ENCODE data around the gene RAC3. TPM values are rescaled to one million over a fixed set of nuclear protein-coding genes. Genes with fewer than 3 reads are reported as not detected.

RAC3 gene
- total RNA-seq, 1 experiment from 2014 or later: 120 TPM

DNA sequence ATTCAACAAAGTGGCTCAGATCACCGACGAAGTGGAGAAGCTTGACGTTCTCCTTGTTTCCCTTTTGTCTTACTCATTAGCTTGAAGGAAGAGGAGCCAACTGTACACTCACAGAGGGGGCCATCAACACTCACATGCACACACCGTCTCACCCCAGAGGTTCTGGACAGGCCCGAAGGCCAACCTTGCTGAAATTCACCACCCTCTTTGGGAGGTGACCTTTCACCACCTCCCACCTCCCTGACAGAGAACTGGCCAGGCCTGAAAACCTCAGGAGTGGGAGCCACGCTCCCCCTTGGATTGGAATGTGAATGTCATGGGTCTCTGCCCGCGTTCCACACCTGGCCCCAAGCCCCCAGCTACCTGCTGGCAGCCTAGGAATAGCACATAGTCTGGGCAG is 4.0 kb downstream of the RAC3 start (continued):
- TF ChIP-seq ELF1 (IDR thresholded peaks at IDR 0.05; ENCODE audit: borderline replicate concordance, low read depth): no peak
- no peak for TF ChIP-seq SRF (IDR thresholded peaks at IDR 0.05; ENCODE audit: low read depth)
- TF ChIP-seq CBX3 (IDR thresholded peaks at IDR 0.05; ENCODE audit: low read depth): no peak
- no peak for TF ChIP-seq EZH2 (IDR thresholded peaks at IDR 0.05)
- no peak for TF ChIP-seq CEBPB (IDR thresholded peaks at IDR 0.05; ENCODE audit: low read depth)

DNA sequence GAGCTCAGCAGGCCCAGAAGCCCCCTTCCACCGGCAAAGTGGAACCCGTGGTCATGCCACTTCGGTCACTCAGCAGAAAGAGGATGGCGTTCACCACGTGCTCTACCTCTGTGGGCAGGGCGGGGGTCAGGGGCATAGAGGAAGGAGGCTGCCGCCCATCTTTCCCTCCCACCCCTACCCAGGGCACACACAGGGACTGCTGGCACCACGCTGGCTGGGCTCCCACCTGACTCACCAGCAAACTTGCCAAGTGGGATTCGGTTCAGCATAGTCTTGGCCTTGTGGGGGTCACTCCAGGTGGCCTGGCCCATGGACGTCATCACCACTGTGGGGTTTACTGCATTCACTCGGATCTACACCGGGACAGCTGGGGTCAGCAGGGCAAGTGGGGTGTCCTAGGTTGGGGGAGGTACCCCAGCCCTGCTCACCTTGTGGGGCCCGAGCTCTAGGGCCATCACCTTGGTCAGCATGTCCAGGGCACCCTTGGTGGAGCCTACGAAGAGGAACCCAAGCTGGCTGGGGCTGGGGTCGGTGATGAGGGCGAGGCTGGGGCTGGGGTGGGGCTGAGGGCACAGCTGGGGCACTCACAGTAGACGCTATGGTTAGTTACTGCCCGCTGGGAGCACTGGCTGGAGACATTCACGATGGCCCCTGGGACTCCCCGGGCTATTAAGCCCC is 4.6 kb downstream of the RAC3 start:
- CTCF ChIA-PET: interaction anchor here (4.8 kb wide), 1 partner anchor 14 kb away, joined by 57 read pairs; the partner anchor contains the start of genes CENPX and LRRC45
- Histone ChIP-seq H3K27me3 (ENCODE audit: insufficient read depth, low read length) (no peaks in the 10 kb centered on the region), H3K27ac (ENCODE audit: low read depth, low read length) (peak overlapping the region; percentile 91), H2AFZ (ENCODE audit: low read depth, low read length, poor library complexity, severe bottlenecking) (no peak overlapping the region), H3K4me3 (replicated peaks in 1 of 2; ENCODE audit: low read depth in 1 of 2, low read length in 2 of 2) (peak overlapping the region; percentile 92 to 93), H3K9ac (ENCODE audit: low read length) (peak overlapping the region; percentile 94), H3K9me3 (ENCODE audit: control insufficient read depth in 1 of 2, insufficient read depth in 1 of 2, low read depth in 1 of 2, low read length in 2 of 2) (no peaks in the 10 kb centered on the region), H3K9me2 (ENCODE audit: insufficient read depth) (no peaks in the 10 kb centered on the region), H3K4me2 (ENCODE audit: low read length) (peak overlapping the region; percentile 95), H3K36me3 (ENCODE audit: control insufficient read depth in 1 of 2, insufficient read depth in 2 of 2, low read length in 2 of 2) (peaks cover 0 to 12% of the 10 kb centered on the region in 2 experiments; a peak in 1 of 4 replicates), H4K20me1 (ENCODE audit: insufficient read depth) (no peaks in the 10 kb centered on the region), H3K79me2 (ENCODE audit: insufficient read depth, low read length) (peaks cover 28% of the 10 kb centered on the region; the same call in 1 of the 2 replicates), H3K4me1 (ENCODE audit: control insufficient read depth in 1 of 2, insufficient read depth in 2 of 2, low read length in 2 of 2) (peaks cover 18 to 52% of the 10 kb centered on the region in 2 experiments)
- RAD21 ChIA-PET (ENCODE audit: low non-redundant PET in 1 of 2, low total read pairs in 2 of 2, uncharacterized antibody in 2 of 2, unreplicated experiment in 2 of 2): no interaction called here
- TF ChIP-seq YY1 (IDR thresholded peaks at IDR 0.05; ENCODE audit: extremely low read depth, insufficient replicate concordance, low read depth, low read length): no peak
- no peak for TF ChIP-seq ZNF274 (IDR thresholded peaks at IDR 0.05; ENCODE audit: low read depth, low read length)
- no peak for TF ChIP-seq CBX3 (IDR thresholded peaks at IDR 0.05; ENCODE audit: low read depth)
- TF ChIP-seq FOSL1 (IDR thresholded peaks at IDR 0.05; ENCODE audit: low read depth): no peak
- TF ChIP-seq, protein P1, sequence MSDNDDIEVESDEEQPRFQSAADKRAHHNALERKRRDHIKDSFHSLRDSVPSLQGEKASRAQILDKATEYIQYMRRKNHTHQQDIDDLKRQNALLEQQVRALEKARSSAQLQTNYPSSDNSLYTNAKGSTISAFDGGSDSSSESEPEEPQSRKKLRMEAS (IDR thresholded peaks at IDR 0.05): no peak
- TF ChIP-seq EZH2phosphoT487 (IDR thresholded peaks at IDR 0.05; ENCODE audit: borderline replicate concordance): no peak
- TF ChIP-seq ZBTB33 (IDR thresholded peaks at IDR 0.05; ENCODE audit: extremely low read depth, insufficient replicate concordance, low read length): no peak
- TF ChIP-seq ATF3 (IDR thresholded peaks at IDR 0.05): no peak
- no peak for TF ChIP-seq POLR2A (IDR thresholded peaks at IDR 0.05; ENCODE audit: borderline replicate concordance, extremely low read depth, insufficient read depth, insufficient read length)
- no peak for DNase-seq (ENCODE audit: low read depth, low spot score)
- no peak for ATAC-seq
- intact Hi-C loops (cut with micrococcal nuclease): loop anchor here (2.0 to 10.0 kb wide), 3 partner anchors 63 to 379 kb away; partner anchors contain the start of genes FASN, HEXD and OGFOD3
- POLR2A ChIA-PET: interaction anchor here (1.6 kb wide), 1 partner anchor 13 kb away, joined by 4 read pairs; the partner anchor contains the start of genes CENPX and LRRC45
- TSS peak; percentile 87 for BruUV-seq (replicated peaks)
